Measurements from ENCODE around the gene FAM120B.
"Not testable (repeated sequence)": the region's sequence is repeated elsewhere in the genome, so short reads cannot be mapped to it uniquely, and the experiment has no call there.

FAM120B gene

GRCh38 chr6:170306324-170307079 lies at the start of gene FAM120B:
FAM120B (plus strand) TSS chr6:170306758; CDS start chr6:170317391, 10,633 bp downstream.
- Mint-ChIP-seq H3K27me3 (peaks cover 20% of the 10 kb centered on the region), H3K27ac (peak within 1 kb of the TSS; percentile 97), H3K9me3 (no peaks in the 10 kb centered on the region), H3K4me3 (peak within 1 kb of the TSS; percentile 99), H3K36me3 (ENCODE audit: low read depth) (peaks cover 38% of the 10 kb centered on the region), H3K4me1 (ENCODE audit: low read depth) (peaks cover 50% of the 10 kb centered on the region)
- intact Hi-C loops (cut with micrococcal nuclease), result loop anchor here (2.0 to 5.0 kb wide), 3 partner anchors 14 to 604 kb away; partner anchors contain the start of genes C6orf120, PSMB1, TBP and WDR27

GRCh38 chr6:170257376-170257775 lies 49.2 kb upstream of the FAM120B start:
- H3K4me3 Mint-ChIP-seq, result no peak overlapping the region

GRCh38 chr6:170258407-170258806 lies 48.2 kb upstream of the FAM120B start:
- H3K4me3 Mint-ChIP-seq, result no peak overlapping the region
- no peaks in the 10 kb centered on the region for H3K9me3 Mint-ChIP-seq
- H3K36me3 Mint-ChIP-seq (ENCODE audit: low read depth), result no peaks in the 10 kb centered on the region
- peaks cover 39% of the 10 kb centered on the region for H3K27me3 Mint-ChIP-seq
- intact Hi-C loops (cut with micrococcal nuclease), result no loop called here
- H3K27ac Mint-ChIP-seq, result no peak overlapping the region
- H3K4me1 Mint-ChIP-seq (ENCODE audit: low read depth), result no peaks in the 10 kb centered on the region

More at GRCh38 chr6:170257376-170257775, 49.2 kb upstream of the FAM120B start:
- Mint-ChIP-seq H3K27me3 (peaks cover 29% of the 10 kb centered on the region), H3K4me1 (ENCODE audit: low read depth) (no peaks in the 10 kb centered on the region), H3K9me3 (no peaks in the 10 kb centered on the region), H3K36me3 (ENCODE audit: low read depth) (no peaks in the 10 kb centered on the region), H3K27ac (no peak overlapping the region)
- intact Hi-C loops (cut with micrococcal nuclease), result no loop called here

- Mint-ChIP-seq H3K4me3 (no peak overlapping the region), H3K9me3 (no peaks in the 10 kb centered on the region), H3K27me3 (peaks cover 45% of the 10 kb centered on the region), H3K4me1 (ENCODE audit: low read depth) (no peaks in the 10 kb centered on the region), H3K36me3 (ENCODE audit: low read depth) (no peaks in the 10 kb centered on the region), H3K27ac (no peak overlapping the region)
- intact Hi-C loops (cut with micrococcal nuclease), result no loop called here
Measured at GRCh38 chr6:170259278-170259677, 47.3 kb upstream of the FAM120B start.

GRCh38 chr6:170260686-170261085 lies 45.9 kb upstream of the FAM120B start:
- Mint-ChIP-seq H3K9me3 (no peaks in the 10 kb centered on the region), H3K4me3 (no peak overlapping the region), H3K27ac (no peak overlapping the region), H3K27me3 (peaks cover 42% of the 10 kb centered on the region), H3K36me3 (ENCODE audit: low read depth) (no peaks in the 10 kb centered on the region), H3K4me1 (ENCODE audit: low read depth) (peaks cover 2% of the 10 kb centered on the region)
- intact Hi-C loops (cut with micrococcal nuclease), result no loop called here

GRCh38 chr6:170261643-170262488 lies 44.7 kb upstream of the FAM120B start:
- intact Hi-C loops (cut with micrococcal nuclease), result no loop called here
- no peak overlapping the region for H3K27ac Mint-ChIP-seq
- H3K36me3 Mint-ChIP-seq (ENCODE audit: low read depth), result no peaks in the 10 kb centered on the region
- H3K9me3 Mint-ChIP-seq, result no peaks in the 10 kb centered on the region
- peaks cover 37% of the 10 kb centered on the region for H3K27me3 Mint-ChIP-seq
- H3K4me3 Mint-ChIP-seq, result no peak overlapping the region
- H3K4me1 Mint-ChIP-seq (ENCODE audit: low read depth), result peaks cover 11% of the 10 kb centered on the region

- Mint-ChIP-seq H3K4me3 (no peak overlapping the region), H3K36me3 (ENCODE audit: low read depth) (no peaks in the 10 kb centered on the region), H3K9me3 (no peaks in the 10 kb centered on the region), H3K4me1 (ENCODE audit: low read depth) (peaks cover 11% of the 10 kb centered on the region), H3K27me3 (peaks cover 34% of the 10 kb centered on the region), H3K27ac (no peak overlapping the region)
- intact Hi-C loops (cut with micrococcal nuclease), result no loop called here
Measured at GRCh38 chr6:170262489-170263088, 44.0 kb upstream of the FAM120B start.

GRCh38 chr6:170263410-170263809 lies 43.1 kb upstream of the FAM120B start:
- no peak overlapping the region for H3K27ac Mint-ChIP-seq
- intact Hi-C loops (cut with micrococcal nuclease), result no loop called here
- H3K4me1 Mint-ChIP-seq (ENCODE audit: low read depth), result peaks cover 11% of the 10 kb centered on the region
- peaks cover 34% of the 10 kb centered on the region for H3K27me3 Mint-ChIP-seq
- no peak overlapping the region for H3K4me3 Mint-ChIP-seq
- H3K36me3 Mint-ChIP-seq (ENCODE audit: low read depth), result no peaks in the 10 kb centered on the region
- H3K9me3 Mint-ChIP-seq, result no peaks in the 10 kb centered on the region

- intact Hi-C loops (cut with micrococcal nuclease), result no loop called here
- H3K4me3 Mint-ChIP-seq, result no peak overlapping the region
- no peak overlapping the region for H3K27ac Mint-ChIP-seq
- peaks cover 34% of the 10 kb centered on the region for H3K27me3 Mint-ChIP-seq
- H3K36me3 Mint-ChIP-seq (ENCODE audit: low read depth), result no peaks in the 10 kb centered on the region
- peaks cover 11% of the 10 kb centered on the region for H3K4me1 Mint-ChIP-seq (ENCODE audit: low read depth)
- H3K9me3 Mint-ChIP-seq, result no peaks in the 10 kb centered on the region
Measured at GRCh38 chr6:170264086-170264485, 42.5 kb upstream of the FAM120B start.

GRCh38 chr6:170264644-170265043 lies 41.9 kb upstream of the FAM120B start:
- H3K9me3 Mint-ChIP-seq; intact Hi-C loops (cut with micrococcal nuclease); H3K4me3 Mint-ChIP-seq; H3K27ac Mint-ChIP-seq; H3K36me3 Mint-ChIP-seq (ENCODE audit: low read depth): not testable (repeated sequence)
- Mint-ChIP-seq H3K4me1 (ENCODE audit: low read depth) (peaks cover 11% of the 10 kb centered on the region), H3K27me3 (peaks cover 31% of the 10 kb centered on the region)

GRCh38 chr6:170265655-170266054 lies 40.9 kb upstream of the FAM120B start:
- Mint-ChIP-seq H3K27ac (no peak overlapping the region), H3K4me1 (ENCODE audit: low read depth) (peaks cover 11% of the 10 kb centered on the region), H3K36me3 (ENCODE audit: low read depth) (no peaks in the 10 kb centered on the region), H3K9me3 (no peaks in the 10 kb centered on the region), H3K27me3 (peaks cover 26% of the 10 kb centered on the region), H3K4me3 (no peak overlapping the region)
- intact Hi-C loops (cut with micrococcal nuclease), result no loop called here

GRCh38 chr6:170266061-170266825 lies 40.3 kb upstream of the FAM120B start:
- H3K36me3 Mint-ChIP-seq (ENCODE audit: low read depth), result no peaks in the 10 kb centered on the region
- H3K27me3 Mint-ChIP-seq, result peaks cover 27% of the 10 kb centered on the region
- intact Hi-C loops (cut with micrococcal nuclease), result no loop called here
- no peak overlapping the region for H3K27ac Mint-ChIP-seq
- peaks cover 14% of the 10 kb centered on the region for H3K4me1 Mint-ChIP-seq (ENCODE audit: low read depth)
- H3K9me3 Mint-ChIP-seq, result no peaks in the 10 kb centered on the region
- H3K4me3 Mint-ChIP-seq, result no peak overlapping the region

GRCh38 chr6:170267688-170268087 lies 38.9 kb upstream of the FAM120B start:
- Mint-ChIP-seq H3K4me3 (no peak overlapping the region), H3K27me3 (peaks cover 25% of the 10 kb centered on the region), H3K36me3 (ENCODE audit: low read depth) (no peaks in the 10 kb centered on the region), H3K27ac (no peak overlapping the region), H3K4me1 (ENCODE audit: low read depth) (peaks cover 28% of the 10 kb centered on the region), H3K9me3 (no peaks in the 10 kb centered on the region)
- intact Hi-C loops (cut with micrococcal nuclease), result no loop called here

Measured in dendritic cell treated with granulocyte-macrophage colony-stimulating factor and Interleukin-4, amounts not matched to agents 40 ng/mL and 50 ng/mL, for 4 days (primary cell).